Loucy (cell line): ENCODE measurements around the gene PARP12.

Experiments
- H2AFZ ChIP-seq: fragments of 200-600 bp; sonication (generic); 2 replicates; pipeline ENCODE4 v1.6.0; 2016; ENCODE audit warnings: antibody characterized with exemption, mild to moderate bottlenecking, low read length, moderate library complexity
- H3F3A ChIP-seq: fragments of 200-600 bp; 2 replicates; pipeline ENCODE4 v1.6.0; 2016; ENCODE audit warnings: antibody characterized with exemption, low read depth, mild to moderate bottlenecking
- H3K27me3 ChIP-seq: fragments of 200-600 bp; sonication (generic); 2 replicates; pipeline ENCODE4 v1.6.1; 2014; ENCODE audit warnings: low read length, mild to moderate bottlenecking; ENCODE audit not compliant: insufficient read depth, poor library complexity, severe bottlenecking
- H3K36me3 ChIP-seq: fragments of 200-600 bp; sonication (generic); 2 replicates; pipeline ENCODE4 v1.6.1; 2016; ENCODE audit warnings: low read length; ENCODE audit not compliant: insufficient read depth
- H3K4me1 ChIP-seq: fragments of 200-600 bp; sonication (generic); 2 replicates; pipeline ENCODE4 v1.5.1; 2014; ENCODE audit warnings: low read length, mild to moderate bottlenecking; ENCODE audit not compliant: insufficient read depth, poor library complexity, severe bottlenecking
- H3K4me2 ChIP-seq: fragments of 200-600 bp; sonication (generic); 2 replicates; pipeline ENCODE4 v1.6.0; 2014; ENCODE audit warnings: antibody characterized with exemption, low read length, low read depth, mild to moderate bottlenecking; ENCODE audit not compliant: poor library complexity, severe bottlenecking
- H3K4me3 ChIP-seq: fragments of 200-600 bp; sonication (generic); 2 replicates; pipeline ENCODE4 v1.5.1; 2014; ENCODE audit warnings: low read length, mild to moderate bottlenecking, mixed read lengths; ENCODE audit not compliant: poor library complexity, severe bottlenecking
- H3K79me2 ChIP-seq: fragments of 200-600 bp; sonication (generic); 2 replicates; pipeline ENCODE4 v1.6.1; 2014; ENCODE audit warnings: low read length; ENCODE audit not compliant: insufficient read depth
- H3K9ac ChIP-seq: fragments of 200-600 bp; sonication (generic); 2 replicates; pipeline ENCODE4 v1.6.0; 2014; ENCODE audit warnings: mild to moderate bottlenecking, low read depth, low read length, moderate library complexity; ENCODE audit not compliant: poor library complexity, severe bottlenecking
- H3K9me2 ChIP-seq: fragments of 200-600 bp; sonication (generic); replicated peaks from 2 replicates; pipeline ENCODE4 v1.6.1; 2016; ENCODE audit warnings: low read depth, low read length, mixed read lengths
- H3K9me3 ChIP-seq: fragments of 200-600 bp; sonication (generic); 2 replicates; pipeline ENCODE4 v1.6.1; 2014; ENCODE audit warnings: mild to moderate bottlenecking, antibody characterized with exemption, low read length, low read depth; ENCODE audit not compliant: insufficient read depth
- H4K20me1 ChIP-seq: fragments of 200-600 bp; sonication (generic); 2 replicates; pipeline ENCODE4 v1.6.0; 2014; ENCODE audit warnings: antibody characterized with exemption, low read length, mild to moderate bottlenecking; ENCODE audit not compliant: insufficient read depth, poor library complexity, severe bottlenecking
- CTCF ChIP-seq: fragments of 200-600 bp; sonication (generic); conservative IDR thresholded peaks from 2 replicates; pipeline ENCODE4 v1.5.1; 2014; ENCODE audit warnings: mild to moderate bottlenecking, antibody characterized with exemption, low read length
- EZH2phosphoT487 ChIP-seq: fragments of 200-600 bp; IDR thresholded peaks from 2 replicates; pipeline ENCODE4 v1.6.1; 2018; ENCODE audit warnings: antibody characterized with exemption, mild to moderate bottlenecking, moderate library complexity, borderline replicate concordance

PARP12 gene

DNA sequence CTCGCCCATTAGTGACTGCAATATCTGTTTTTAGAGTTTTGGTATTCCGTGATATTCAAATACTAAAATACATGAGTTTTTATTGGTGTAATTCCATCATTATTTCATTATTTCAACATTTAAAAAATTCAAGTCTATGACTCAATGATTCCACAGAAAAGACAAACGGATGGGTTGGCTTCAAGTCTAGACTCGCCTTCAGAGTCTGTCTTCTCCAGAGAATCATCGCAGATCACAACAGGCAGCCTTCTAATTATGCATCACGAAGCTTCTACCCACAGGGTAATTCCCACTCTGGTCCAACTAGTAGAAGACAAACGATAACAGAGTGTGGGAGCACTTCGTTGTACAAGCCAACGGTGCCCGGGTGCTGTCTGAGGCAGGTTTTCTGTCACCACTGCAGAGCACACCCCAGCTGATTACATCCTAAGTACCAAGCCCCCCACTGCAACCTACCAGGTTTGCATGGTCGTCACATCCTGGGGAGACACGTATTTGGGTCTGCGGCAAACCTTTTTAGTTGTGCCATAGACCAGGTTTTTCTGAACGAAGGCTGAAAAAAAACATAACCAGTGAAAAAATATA is 28.9 kb downstream of the PARP12 start:
- H3K4me2 ChIP-seq: no peak overlapping the region
- no peaks in the 10 kb centered on the region for H3K27me3 ChIP-seq
- H3F3A ChIP-seq: no peaks in the 10 kb centered on the region
- H3K4me1 ChIP-seq: peaks cover 14% of the 10 kb centered on the region
- no peak overlapping the region for H3K9ac ChIP-seq
- H2AFZ ChIP-seq: no peak overlapping the region
- no peaks in the 10 kb centered on the region for H3K9me2 ChIP-seq
- TF ChIP-seq EZH2phosphoT487 (no peak), CTCF (no peak)
- H3K4me3 ChIP-seq: no peak overlapping the region
- no peaks in the 10 kb centered on the region for H3K79me2 ChIP-seq
- no peaks in the 10 kb centered on the region for H4K20me1 ChIP-seq
- no peaks in the 10 kb centered on the region for H3K9me3 ChIP-seq
- H3K36me3 ChIP-seq: peaks cover 34% of the 10 kb centered on the region; the same call in 1 of the 2 replicates

GRCh38 chr7:140033036-140033435 is 29.7 kb downstream of the PARP12 start:
- Histone ChIP-seq H4K20me1 (no peaks in the 10 kb centered on the region), H3K9me3 (no peaks in the 10 kb centered on the region), H3K9ac (no peak overlapping the region), H3K4me3 (no peak overlapping the region), H3K27me3 (no peaks in the 10 kb centered on the region), H3K9me2 (no peaks in the 10 kb centered on the region), H3F3A (no peaks in the 10 kb centered on the region), H3K4me1 (peaks cover 14% of the 10 kb centered on the region), H3K79me2 (no peaks in the 10 kb centered on the region), H2AFZ (no peak overlapping the region), H3K36me3 (peaks cover 39% of the 10 kb centered on the region; the same call in 1 of the 2 replicates), H3K4me2 (no peak overlapping the region)
- TF ChIP-seq EZH2phosphoT487 (no peak), CTCF (no peak)

- Histone ChIP-seq H3F3A (no peaks in the 10 kb centered on the region), H3K4me3 (no peak overlapping the region), H2AFZ (no peak overlapping the region), H3K36me3 (peaks cover 40% of the 10 kb centered on the region; the same call in 1 of the 2 replicates), H3K9me2 (no peaks in the 10 kb centered on the region), H3K4me2 (no peak overlapping the region), H3K27me3 (no peaks in the 10 kb centered on the region), H3K79me2 (no peaks in the 10 kb centered on the region), H3K9ac (no peak overlapping the region), H3K4me1 (peaks cover 12% of the 10 kb centered on the region), H3K9me3 (no peaks in the 10 kb centered on the region), H4K20me1 (no peaks in the 10 kb centered on the region)
- TF ChIP-seq CTCF (no peak), EZH2phosphoT487 (no peak)
These were observed 31.4 kb downstream of the PARP12 start for GRCh38 chr7:140031364-140031763.
